RWPE1 (cell line): Measurements from ENCODE around the gene CPNE8.

Experiments used
- CTCF ChIA-PET: fragments of 350-600 bp; sonication (Branson Sonifier 250); formaldehyde crosslinking; extraction: SDS; loops from one replicate; lab custom pipeline; 2021; lab: Yijun Ruan, JAX
- POLR2A ChIA-PET: fragments of 400-600 bp; formaldehyde crosslinking; extraction: SDS; loops from one replicate; lab custom pipeline; 2020; ENCODE audit warnings: antibody characterized with exemption; ENCODE audit not compliant: low non-redundant PET; lab: Yijun Ruan, JAX
- DNase-seq: peaks from one replicate; pipeline ENCODE4 v3.0.0; 2012; ENCODE audit warnings: low spot score
- H3K27ac ChIP-seq: fragments of 450-650 bp; 2 replicates; pipeline ENCODE4 v1.5.1; 2017
- CTCF ChIP-seq: fragments of 450-650 bp; conservative IDR thresholded peaks from 2 replicates; pipeline ENCODE4 v1.5.1; 2017; ENCODE audit warnings: low read depth, mild to moderate bottlenecking

CPNE8 gene

DNA sequence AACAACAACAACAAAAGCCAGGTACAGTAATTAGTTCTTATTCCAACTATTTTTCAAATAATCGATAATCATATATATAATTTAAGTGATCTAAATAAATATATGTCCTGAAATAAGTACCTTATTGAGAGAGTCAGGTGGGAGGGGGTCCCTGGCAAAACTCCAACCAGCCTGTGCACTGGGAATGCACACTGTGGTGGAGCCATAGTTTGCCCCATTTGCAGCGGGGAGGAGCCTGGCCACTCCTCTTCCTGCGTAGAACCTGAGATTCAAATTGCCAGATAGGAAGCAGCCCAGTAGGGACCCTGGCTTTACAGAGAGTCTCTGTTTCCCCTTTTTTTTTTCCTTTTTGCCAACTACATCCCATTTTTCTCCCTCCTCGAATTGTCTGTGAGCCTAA lies 26.4 kb downstream of the CPNE8 start:
- DNase-seq = no peak
- TF ChIP-seq CTCF = no peak
- no peak overlapping the region for H3K27ac ChIP-seq
- ChIA-PET CTCF (no interaction called here), POLR2A (no interaction called here)

DNA sequence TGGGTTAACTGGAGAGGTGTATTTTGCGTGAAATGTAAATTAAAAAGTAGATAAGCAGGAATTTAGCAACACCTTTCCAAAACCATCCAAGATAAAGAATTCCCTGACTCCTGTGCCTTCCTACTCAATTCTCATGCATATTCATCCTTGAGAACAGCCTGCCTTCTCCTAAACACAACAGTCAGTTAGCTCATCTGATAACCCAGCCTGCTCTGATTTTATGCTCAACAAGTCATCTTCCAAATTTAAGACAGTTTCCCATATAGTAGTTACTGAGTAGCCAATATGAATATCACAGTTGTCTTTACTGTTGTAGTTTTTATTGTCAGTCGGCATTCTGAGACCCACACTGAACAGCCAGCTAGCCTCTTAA lies 27.1 kb downstream of the CPNE8 start:
- DNase-seq = no peak
- no peak for TF ChIP-seq CTCF
- ChIA-PET POLR2A (no interaction called here), CTCF (interaction anchor here (0.6 kb wide), 1 partner anchor 893 kb away, joined by 4 read pairs; no protein-coding TSS in a partner anchor)
- H3K27ac ChIP-seq = no peak overlapping the region

DNA sequence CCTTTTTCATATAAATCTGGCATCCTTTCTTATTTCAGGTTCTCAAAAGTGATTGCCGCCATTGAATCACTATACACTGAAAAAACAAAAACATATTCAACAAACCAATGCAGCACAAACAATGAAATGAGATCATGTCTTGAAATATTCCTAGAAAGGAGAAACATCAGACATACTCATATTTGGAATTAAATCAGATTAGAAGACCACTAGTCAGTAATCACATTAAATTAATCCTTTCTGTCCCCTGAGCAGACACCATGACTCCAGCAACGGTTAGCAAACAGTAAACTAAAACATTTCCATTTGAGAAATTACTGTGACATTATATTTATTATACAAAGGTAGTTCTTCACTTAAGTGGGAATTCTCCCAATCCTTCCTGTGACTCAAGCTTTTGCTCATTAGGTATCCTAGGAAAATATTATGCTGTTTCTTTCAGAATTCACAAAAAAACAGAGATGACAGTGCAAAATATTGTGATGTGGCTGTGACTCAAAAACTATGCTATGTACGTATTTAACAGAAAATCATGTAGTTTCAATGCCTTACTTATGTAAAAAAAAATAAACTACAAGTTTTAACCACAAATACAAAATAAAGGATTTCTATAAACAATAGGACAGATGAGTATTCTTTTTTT lies 29.7 kb downstream of the CPNE8 start:
- CTCF ChIA-PET = no interaction called here
- H3K27ac ChIP-seq = no peak overlapping the region
- no peak for DNase-seq
- POLR2A ChIA-PET = no interaction called here
- no peak for TF ChIP-seq CTCF

- TF ChIP-seq CTCF = no peak
- POLR2A ChIA-PET = no interaction called here
- no peak for DNase-seq
- H3K27ac ChIP-seq = no peak overlapping the region
- CTCF ChIA-PET = no interaction called here
Measured at GRCh38 chr12:38872561-38872960, 32.8 kb downstream of the CPNE8 start.

GRCh38 chr12:38872156-38872555 lies 33.2 kb downstream of the CPNE8 start:
- POLR2A ChIA-PET = no interaction called here
- DNase-seq = no peak
- no peak overlapping the region for H3K27ac ChIP-seq
- CTCF ChIA-PET = no interaction called here
- no peak for TF ChIP-seq CTCF

DNA sequence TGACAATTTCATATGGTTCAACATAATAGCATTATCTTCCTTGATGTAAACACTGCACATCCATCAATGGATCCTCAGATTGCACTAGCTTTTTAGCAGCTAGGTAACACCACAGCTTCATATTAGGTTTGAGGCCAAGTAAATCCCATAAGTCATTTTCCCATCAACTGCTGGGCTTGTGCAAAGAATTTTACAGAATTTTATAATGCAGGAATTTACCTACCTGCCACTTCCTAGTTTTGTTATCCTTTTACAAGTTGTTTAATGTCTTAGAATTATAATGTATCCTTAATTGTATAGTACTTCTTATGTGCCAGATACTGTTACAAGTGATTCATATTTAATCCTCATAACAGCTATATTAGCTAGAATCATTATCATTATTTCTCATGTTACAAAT lies 36.4 kb downstream of the CPNE8 start:
- no peak for TF ChIP-seq CTCF
- no peak for DNase-seq
- H3K27ac ChIP-seq = no peak overlapping the region
- POLR2A ChIA-PET = no interaction called here
- CTCF ChIA-PET = interaction anchor here (0.8 kb wide), 1 partner anchor 59 kb away, joined by 4 read pairs; no protein-coding TSS in a partner anchor
